ENCODE measurements around the gene DNASE1L1.

GRCh38 chrX:154448484-154448883, 39.4 kb upstream of the DNASE1L1 start:
- TF ChIP-seq CTCF (IDR thresholded peaks at IDR 0.05), result no peak
- TF ChIP-seq POLR2AphosphoS5 (IDR thresholded peaks at IDR 0.05), result no peak

Data from suprapubic skin (tissue), 3 donors.